Hematopoietic multipotent progenitor cell treated with erythropoietin and hydrocortisone succinate and interleukin-3 and kit ligand, for 15 days (in vitro differentiated cells): ENCODE results near the gene ITGB2.

Experiments
- DNase-seq: peaks from one replicate; pipeline ENCODE4 v3.0.0-alpha.2; 2015; ENCODE audit warnings: low spot score

Gene ITGB2

DNA sequence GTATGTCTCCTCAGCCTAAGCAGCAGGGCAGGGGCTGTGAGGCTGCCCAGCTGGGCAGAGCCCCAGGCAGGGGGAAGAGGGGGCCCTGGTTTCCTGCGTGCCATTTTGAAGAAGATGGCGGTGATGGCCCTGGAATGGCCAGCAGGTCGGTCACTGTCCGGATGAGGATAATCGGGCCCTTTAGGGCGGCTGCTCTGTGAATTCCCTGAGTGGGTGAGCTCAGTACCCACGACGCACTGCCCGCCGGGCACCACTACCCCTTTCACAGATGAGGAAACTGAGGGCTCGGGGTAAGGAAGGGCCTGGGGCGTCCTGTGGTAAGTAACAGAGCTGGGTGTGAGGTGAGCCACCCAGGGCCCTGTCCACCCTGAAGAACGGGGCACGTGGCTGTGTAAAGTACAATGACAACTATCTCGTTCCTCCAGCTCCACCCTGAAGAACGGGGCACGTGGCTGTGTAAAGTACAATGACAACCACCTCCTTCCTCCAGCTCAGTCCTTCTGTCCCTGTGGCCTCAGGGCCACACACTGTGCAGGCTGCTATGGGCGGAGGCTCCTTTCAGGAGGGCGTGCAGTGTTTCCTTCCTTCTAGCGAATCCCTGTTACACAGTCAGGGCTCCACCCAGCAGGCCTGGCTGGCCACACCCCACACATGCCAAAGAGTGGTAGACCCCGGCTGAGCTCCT lies 23.2 kb downstream of the ITGB2 start:
- DNase-seq, result no peak

DNA sequence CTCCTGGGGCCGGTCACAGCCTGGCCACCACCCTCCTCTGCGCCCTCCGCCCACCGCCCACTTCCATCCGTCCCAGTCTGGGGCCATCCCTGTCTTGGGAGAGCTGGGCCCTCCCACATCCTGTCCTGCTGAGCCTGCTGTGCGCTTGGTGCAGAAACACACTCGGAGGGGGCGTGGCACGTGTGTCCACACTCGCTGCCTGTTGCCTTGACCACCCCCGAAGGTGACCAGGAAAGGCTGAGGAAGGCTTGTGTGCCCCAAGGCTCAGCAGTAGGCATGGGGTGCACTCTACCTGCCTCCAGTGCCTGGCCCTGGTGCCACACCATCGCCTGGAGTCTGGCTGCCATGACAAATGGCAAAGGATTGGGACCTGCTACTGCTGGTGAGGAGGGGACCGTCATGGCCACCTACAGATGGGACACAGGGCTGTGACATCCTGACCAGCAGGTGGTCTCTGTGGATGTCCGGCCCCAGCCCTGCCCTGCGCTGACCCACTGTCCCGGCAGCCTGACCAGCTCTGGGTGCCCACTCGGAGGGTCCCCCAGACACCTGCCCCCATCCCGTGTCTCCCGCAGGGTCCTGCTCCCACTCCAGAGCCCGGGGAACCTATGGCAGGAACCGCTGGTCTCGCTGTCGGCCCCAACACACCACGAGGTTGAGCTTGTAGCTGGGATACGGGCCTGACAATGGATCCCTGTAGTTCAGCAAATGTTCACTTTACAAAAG lies 24.0 kb downstream of the ITGB2 start:
- no peak for DNase-seq

DNA sequence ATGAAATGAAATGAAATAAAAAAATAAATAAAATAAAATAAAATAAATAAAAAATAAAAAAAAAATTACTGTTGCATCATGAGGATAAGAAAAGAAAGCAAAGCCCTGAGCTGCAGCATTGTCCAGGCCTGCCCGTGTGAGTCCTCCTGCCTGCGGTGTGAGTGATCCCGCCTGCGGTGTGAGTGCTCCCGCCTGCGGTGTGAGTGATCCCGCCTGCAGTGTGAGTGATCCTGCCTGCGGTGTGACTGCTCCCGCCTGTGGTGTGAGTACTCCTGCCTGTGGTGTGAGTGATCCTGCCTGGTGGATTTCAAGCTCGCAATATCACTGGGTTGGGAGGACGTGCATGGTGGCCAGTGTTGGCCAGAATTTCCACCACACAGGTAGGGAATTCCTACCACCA lies 24.8 kb downstream of the ITGB2 start:
- no peak for DNase-seq

DNA sequence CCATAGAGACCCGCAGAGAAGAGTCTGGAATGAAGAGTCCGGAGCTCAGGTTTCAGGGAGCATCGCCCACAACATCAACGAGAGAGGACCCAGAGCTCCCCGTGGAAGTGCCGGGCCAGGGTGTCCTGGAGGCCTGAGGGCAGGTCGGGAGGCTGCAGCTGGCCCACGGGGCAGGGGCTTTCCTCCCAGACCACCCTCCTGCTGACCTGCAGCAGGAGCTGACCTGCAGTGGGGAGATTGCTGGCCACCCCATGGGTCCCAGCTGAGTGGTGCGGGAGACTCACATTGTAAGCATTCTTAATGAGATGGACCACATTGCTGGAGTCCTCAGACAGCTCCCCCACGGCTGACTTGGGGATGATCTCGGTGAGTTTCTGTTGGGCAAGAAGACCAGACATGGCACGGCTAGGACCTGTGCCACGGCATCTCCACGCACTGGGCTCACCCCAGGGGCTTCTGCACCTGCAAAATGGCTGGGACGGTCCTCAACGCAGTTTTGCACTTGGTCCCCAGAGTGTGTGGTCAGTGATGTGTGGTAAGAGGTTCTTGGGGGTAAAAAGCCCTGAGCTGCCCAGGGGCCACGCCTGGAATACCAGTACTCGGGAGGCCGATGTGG lies 25.9 kb downstream of the ITGB2 start:
- no peak for DNase-seq

DNA sequence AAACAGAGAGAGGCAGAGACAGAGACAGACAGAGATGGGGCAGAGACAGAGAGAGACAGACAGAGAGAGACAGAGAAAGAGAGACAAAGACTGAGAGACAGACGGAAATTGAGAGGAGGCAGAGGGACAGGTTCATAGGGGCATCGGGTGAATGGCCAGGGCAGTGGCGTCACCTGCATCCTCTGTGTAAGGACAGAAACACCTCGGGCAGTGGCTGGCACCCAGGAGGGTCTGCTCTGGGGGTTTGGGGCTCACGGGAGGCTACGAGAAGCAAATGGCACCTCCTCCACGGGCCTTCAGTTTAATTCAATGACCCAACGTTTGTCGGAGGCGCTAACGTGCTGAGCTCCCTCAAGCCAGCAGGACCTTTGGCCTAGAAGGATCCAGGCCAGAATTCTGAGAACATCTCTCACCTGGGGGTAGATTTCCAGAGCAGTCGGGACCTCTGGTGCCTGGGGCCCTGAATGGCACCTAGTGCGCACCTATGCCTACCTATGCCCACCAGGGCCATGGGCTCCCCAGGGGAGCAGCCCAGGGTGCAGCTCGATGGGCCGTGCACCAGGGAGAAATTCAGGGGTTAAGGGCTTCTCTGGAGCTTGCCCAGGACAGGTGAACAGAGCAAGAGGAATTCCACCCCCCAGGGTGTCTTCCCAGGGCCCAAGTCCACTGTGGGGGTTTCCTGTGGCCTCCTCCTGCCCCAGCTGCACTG lies 26.6 kb downstream of the ITGB2 start:
- DNase-seq, result no peak

- DNase-seq, result no peak
Measured at GRCh38 chr21:44893278-44893556, 27.5 kb downstream of the ITGB2 start.

- peak; percentile 76 for DNase-seq
Measured at GRCh38 chr21:44892536-44893277, 28.0 kb downstream of the ITGB2 start.

DNA sequence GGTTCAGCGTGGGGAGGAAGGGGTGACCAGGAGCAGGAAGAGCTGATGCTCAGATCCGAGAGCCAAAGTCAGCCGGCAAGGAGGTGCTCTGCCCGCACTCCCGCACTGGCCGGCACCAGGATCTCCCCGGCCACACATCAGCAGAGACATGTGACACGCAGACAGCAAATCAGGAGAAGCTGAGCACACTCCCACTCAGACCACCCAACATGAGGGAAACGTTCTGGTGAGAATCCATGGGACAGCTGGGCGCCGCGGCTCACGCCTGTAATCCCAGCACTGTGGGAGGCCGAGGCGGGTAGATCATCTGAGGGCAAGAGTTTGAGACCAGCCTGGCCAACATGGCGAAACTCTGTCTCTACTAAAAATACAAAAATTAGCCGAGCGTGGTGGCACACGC lies 28.6 kb downstream of the ITGB2 start:
- DNase-seq, result no peak

- DNase-seq, result no peak
Measured at GRCh38 chr21:44891631-44892031, 29.1 kb downstream of the ITGB2 start.

- DNase-seq, result no peak
Measured at GRCh38 chr21:44890961-44891541, 29.6 kb downstream of the ITGB2 start.

DNA sequence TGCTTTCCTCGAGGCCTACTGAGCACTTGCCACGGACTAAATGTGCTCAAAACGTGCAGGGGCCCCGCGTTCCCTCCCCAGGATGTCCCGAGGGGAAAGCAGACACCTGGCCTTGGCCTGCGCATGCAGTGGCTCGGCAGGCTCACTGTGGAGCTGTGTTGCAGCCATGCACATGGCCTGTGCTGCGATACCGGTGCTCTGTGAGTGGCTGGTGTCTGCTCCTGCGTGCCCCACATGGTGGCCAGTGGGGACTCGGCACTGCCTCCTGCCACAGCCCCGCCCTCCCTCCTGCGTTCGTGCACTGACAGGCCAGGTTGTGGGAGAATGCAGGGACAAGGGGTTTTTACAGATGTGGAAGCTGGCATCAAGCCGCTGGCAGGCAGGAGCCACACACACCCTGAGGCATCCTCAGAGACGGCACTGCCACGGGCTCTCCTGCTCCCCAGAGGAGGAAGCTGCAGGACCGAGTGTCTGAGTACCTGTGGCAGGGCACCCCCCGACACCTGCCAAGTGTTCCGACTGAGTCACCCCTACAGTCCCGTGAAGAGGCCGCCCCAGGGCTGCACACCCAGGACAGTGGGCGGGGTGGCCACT lies 30.3 kb downstream of the ITGB2 start:
- DNase-seq, result no peak

- DNase-seq, result no peak
Measured at GRCh38 chr21:44889625-44890337, 30.9 kb downstream of the ITGB2 start.

DNA sequence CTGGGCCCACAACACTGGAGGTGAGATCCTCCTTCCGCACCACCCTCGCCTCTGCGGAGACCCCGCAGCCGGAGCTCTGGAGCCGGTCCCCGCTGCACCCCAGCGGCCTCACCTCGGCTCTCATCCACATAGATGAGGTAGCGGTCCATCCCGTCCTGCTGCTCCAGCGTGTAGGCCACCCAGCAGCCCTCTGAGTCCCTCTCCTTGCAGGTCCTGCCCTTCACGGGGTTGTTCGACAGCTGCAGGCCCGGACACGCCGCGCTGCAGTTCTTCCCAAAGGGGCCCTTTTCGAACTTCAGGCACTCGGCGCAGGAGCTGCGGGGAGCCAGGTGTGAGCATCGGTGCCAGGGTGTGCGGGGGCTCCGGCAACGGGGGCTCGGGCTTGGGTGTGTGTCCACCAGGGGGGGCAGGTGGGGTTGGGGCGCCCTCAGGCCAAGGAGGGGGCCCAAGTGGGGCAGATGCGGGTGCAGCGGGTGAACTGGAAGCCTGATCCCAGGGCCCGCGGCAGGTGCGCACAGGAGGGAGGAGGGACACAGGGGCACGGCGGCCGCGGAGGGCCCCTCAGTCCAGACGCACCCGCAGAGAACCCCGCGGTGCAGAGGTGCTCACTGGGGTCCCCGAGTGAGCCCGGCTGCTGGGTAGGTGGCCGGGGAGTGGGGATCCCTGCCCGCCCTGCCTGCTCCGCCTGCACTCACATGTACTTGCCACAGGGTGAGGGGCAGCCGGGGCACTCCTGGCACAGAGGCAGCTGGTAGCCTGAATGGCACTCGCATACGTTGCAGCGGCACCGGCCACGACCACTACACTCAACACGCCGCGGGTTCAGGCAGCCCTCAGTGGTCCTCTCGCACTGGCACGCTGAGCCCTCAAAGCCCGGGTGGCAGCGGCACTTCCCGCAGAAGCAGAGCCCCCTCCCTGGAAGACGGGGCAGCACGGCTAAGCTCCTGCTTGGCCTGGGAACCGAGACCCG lies 31.8 kb downstream of the ITGB2 start:
- DNase-seq, result no peak

DNA sequence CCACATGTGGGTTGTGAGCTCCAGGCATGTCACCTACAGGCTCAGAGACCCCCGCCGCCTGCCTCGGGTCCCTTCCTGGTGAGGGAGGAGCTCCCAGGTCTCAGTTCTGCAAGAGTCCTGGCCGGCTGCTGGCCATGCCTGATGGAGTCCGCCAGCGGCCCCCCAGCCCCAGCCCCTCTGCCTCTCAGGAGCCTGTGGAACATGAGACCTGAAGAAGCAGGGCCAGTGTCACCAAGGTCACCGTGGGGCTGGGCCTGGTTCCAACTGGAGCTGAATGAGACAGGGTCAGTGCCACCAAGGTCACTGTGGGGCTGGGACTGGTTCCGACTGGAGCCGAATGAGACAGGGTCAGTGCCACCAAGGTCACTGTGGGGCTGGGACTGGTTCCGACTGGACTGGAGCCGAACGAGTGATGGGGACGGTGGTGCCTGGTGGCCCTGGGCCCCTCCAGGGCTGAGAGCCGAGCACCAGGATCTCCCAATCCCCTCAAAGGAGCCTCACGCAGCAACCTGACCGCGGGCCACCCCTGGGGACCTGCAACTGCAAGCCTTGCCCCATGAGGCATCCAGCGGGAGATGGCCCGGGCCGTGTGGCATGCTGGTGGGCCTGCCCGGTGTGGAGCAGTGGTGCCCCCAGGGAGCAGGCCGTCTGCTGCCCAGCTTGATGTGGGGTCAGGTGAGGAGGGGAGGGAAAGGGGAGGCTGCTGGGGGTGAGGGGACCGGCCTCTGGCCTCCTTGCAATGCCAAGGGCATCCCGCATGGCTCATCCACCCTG lies 32.7 kb downstream of the ITGB2 start:
- no peak for DNase-seq

DNA sequence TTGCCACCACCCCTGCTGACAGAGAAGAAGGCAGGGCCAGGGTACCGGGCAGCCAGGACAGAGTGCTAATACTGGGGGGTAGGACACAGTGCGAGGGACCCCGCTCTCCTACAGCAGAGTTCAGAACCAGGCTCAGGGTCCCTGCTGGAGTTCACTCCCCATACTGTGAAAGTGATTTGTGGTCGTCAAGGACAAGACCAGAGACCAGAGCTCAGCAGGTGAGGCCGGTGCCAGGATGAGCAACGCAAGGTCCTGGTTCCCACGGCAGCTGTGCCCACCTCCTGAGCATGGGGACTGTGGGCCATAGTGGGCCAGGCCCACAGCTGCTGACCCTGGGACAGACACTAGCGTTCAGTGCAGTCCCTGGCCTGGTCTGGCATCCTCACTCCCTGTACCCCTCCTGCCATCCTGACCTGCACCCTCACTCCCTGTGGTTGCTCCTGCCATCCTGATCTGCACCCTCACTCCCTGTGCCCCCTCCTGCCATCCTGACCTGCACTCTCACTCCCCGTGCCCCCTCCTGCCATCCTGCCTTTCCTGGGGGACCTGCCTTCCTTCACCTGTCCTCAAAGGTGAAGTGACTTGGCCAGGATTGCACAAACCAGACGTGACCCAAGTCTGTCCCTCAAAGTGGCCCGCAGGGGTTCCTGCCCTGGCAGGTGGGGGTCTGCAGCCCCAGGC lies 33.4 kb downstream of the ITGB2 start:
- DNase-seq, result no peak

- DNase-seq, result no peak
Measured at GRCh38 chr21:44886113-44887075, 34.3 kb downstream of the ITGB2 start.

DNA sequence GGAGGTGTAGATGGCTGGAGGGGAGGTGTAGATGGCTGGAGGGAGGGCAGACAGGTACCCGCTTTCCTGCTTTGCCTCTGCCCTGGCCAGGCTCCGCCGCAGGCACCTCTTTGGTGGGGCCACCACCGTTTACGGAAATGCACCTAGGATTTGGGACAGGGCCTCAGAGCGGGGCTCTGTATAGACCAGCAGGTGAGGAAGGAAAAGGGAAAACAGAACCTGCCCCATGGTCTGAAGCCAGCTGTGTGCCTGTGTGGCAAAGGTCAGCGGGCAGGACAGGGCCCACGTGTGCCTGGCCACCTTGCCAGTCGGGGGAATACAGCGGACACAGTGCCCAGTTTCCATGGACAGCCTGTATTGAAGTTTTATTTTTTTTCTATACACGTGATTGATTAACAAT lies 35.1 kb downstream of the ITGB2 start:
- no peak for DNase-seq
